GM19467 (cell line): ENCODE data around the gene CLDN20.
"Not testable (repeated sequence)": the region's sequence is repeated elsewhere in the genome, so short reads cannot be mapped to it uniquely, and the experiment has no call there.

Source experiments
- ATAC-seq: cut with Tn5 transposase; IDR thresholded peaks from one replicate; pipeline ENCODE4 v1.9.1; 2021; ENCODE audit warnings: mild to moderate bottlenecking, moderate library complexity; ENCODE audit not compliant: unreplicated experiment

CLDN20 gene

GRCh38 chr6:155268088-155268867 lies 4.5 kb downstream of the CLDN20 start:
- ATAC-seq = not testable (repeated sequence)

GRCh38 chr6:155269765-155270164 lies 6.0 kb downstream of the CLDN20 start:
- ATAC-seq = no peak

GRCh38 chr6:155270561-155271091 lies 6.8 kb downstream of the CLDN20 start:
- no peak for ATAC-seq

- ATAC-seq = no peak
These were observed 7.3 kb downstream of the CLDN20 start for GRCh38 chr6:155271145-155271544.

- ATAC-seq = no peak
These were observed 8.8 kb downstream of the CLDN20 start for GRCh38 chr6:155272353-155273232.

GRCh38 chr6:155273431-155273830 lies 9.6 kb downstream of the CLDN20 start:
- ATAC-seq = no peak

GRCh38 chr6:155274106-155274505 lies 10.3 kb downstream of the CLDN20 start:
- no peak for ATAC-seq

- no peak for ATAC-seq
These were observed 10.7 kb downstream of the CLDN20 start for GRCh38 chr6:155274533-155274932.

GRCh38 chr6:155275808-155276480 lies 12.1 kb downstream of the CLDN20 start:
- ATAC-seq = no peak

- ATAC-seq = no peak
These were observed 12.8 kb downstream of the CLDN20 start for GRCh38 chr6:155276638-155277037.

- no peak for ATAC-seq
These were observed 14.7 kb downstream of the CLDN20 start for GRCh38 chr6:155278319-155279049.

- no peak for ATAC-seq
These were observed 21.0 kb downstream of the CLDN20 start for GRCh38 chr6:155284775-155285174.

- no peak for ATAC-seq
These were observed 23.9 kb downstream of the CLDN20 start for GRCh38 chr6:155287762-155288161.

- ATAC-seq = no peak
These were observed 26.7 kb downstream of the CLDN20 start for GRCh38 chr6:155290491-155290890.

- ATAC-seq = no peak
These were observed 27.5 kb downstream of the CLDN20 start for GRCh38 chr6:155291291-155291690.

- ATAC-seq = no peak
These were observed 28.9 kb downstream of the CLDN20 start for GRCh38 chr6:155292711-155293110.

GRCh38 chr6:155297669-155298068 lies 33.9 kb downstream of the CLDN20 start:
- no peak for ATAC-seq

GRCh38 chr6:155301867-155302266 lies 38.1 kb downstream of the CLDN20 start:
- no peak for ATAC-seq

GRCh38 chr6:155303361-155303870 lies 39.6 kb downstream of the CLDN20 start:
- no peak for ATAC-seq

GRCh38 chr6:155306958-155307357 lies 43.1 kb downstream of the CLDN20 start:
- ATAC-seq = no peak
